ENCODE results near the gene PAQR4.

Gene PAQR4

DNA sequence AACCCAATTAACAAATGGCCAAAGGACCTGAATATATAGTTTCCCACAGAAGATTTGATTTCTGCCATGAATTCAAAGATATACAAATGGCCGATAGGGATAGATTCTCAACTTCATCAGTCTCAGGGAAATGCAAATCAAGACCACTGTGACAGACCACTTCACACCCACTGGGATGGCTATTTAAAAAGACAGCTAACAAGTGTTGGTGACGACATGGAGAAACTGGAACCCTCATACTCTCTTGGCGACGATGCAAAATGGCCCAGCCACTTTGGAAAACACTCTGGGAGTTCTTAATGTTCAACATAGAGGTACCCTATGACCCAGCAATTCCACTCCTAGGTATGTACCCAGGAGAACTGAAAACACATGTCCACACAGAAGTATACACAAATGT, 22.5 kb upstream of the PAQR4 start:
- DNase-seq (ENCODE audit: low spot score), result no peak

DNA sequence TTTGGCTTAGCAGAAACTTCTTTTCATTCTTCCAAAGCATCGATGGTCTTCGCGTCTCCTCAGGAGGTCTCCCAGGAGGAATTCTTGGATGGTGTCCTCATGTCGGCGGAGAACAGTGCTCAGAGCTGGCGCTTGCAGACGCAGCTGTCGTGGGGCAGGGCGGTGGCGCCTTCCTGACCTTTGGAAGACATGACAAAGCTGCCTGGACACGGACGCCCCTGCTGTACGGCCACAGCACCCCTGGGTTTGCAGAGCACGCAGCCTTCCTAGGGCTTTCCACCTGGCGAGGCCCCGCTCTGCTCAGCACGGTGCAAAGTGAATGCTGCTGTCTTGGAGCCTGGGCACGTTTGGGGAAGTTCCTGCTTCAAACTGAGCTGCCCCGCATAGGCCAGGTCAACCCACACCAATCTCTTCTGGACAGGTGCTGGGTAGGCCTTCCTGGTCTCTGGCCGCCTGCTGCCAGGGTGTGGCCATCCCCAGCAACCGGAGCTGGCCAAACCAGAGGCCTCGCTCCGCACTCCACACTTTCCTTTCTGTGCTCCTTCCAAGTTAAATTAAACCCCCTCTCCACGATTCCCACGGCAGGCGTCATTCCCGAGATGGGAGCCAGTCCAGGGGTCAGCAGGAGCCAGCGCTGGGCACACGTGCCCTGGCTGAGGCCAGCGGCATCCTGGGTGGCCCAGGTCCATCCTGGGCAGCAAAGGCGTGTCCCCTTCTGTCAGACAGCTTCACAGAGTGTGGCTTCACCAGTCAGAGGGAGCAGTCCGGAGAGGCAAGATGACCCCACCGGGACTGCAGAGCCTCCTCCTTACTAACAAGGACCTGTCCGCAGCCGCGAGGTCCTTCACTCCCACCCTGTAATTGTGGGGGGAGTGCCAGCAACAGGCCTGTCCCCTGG, 20.1 kb upstream of the PAQR4 start:
- DNase-seq (ENCODE audit: low spot score), result no peak

DNA sequence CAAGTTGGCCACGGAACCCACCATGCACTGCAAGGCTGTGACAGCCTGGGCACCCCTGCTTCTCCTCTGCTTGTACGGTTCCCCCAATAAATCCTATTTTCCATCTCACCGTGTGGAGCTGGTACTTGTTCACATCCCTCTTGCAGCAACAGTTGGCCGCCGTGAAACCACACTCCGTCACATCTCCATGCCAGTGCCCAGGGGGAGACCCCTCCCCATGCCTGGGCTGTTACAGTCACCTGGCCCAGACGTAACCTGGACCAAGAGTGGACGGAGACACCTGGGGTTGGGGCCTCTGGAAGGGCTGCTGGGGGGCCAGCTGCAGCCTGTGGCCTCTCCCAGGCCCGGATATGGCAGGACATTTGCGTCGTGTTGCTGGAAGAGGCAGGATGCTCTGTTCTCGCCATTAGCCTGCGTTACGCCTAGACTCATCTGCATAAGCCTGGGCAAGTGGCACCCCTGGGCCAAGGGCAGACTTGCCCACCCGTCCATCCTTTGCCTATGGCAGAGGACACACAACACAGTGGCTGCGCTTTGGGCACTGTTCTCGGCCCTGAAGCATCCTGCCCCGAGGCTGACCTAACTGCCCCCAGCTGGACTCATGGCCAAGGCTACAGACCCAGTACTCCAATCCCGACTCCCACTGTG, 19.3 kb upstream of the PAQR4 start:
- DNase-seq (ENCODE audit: low spot score), result no peak

DNA sequence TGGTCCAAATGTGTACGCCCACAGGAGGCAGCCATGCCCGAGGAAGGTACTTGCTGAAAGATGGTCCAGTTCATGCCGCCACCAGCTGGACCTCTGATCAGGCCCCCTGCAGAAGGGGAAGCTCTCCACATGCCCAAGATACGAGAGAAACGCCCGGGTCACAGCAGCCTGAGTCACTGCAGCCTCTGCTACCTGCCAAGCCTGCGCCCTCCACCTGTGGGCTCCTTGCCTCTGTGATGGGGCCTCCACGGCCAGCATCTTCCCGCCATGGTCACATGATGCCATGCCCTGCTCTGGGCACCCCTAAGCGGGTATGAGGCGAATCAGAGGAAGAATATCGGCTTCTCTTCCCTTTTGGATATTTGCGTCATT, 18.8 kb upstream of the PAQR4 start:
- DNase-seq (ENCODE audit: low spot score), result no peak

DNA sequence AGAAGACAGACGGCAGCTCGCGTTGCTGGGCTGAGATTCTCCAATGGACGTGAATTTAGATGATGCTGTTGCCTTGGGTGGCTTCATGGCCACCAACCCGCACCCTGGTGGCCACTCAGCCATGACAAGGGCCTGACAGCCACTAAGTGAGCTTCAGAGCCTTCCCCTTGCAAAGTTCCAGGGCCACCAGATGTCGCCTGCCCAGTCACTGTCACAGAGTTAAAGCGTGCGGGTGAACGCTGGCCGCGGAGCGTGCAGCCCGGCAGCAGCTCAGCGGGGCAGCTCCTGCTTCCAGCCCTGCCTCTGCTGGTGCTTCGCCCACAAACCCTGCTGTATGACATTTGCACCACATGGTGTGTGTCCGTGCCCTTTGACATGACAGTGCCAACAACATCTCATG, 18.4 kb upstream of the PAQR4 start:
- DNase-seq (ENCODE audit: low spot score), result no peak

DNA sequence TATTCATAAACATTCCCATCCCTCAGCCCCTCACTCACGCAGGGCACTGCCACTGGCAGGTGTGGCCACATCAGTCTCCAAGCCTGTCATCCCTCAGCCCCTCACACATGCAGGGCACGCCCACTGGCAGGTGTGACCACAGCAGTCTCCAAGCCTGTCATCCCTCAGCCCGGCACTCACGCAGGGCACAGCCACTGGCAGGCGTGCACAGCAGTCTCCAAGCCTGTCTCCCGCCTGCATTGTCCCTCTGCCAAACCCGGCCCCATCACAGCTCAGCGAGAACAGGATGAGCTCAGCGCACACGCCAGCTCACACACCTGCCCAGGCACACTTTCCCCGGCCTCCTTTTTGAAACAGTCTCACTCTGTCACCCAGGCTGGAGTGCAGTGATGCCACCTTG, 16.5 kb upstream of the PAQR4 start:
- DNase-seq (ENCODE audit: low spot score), result no peak

DNA sequence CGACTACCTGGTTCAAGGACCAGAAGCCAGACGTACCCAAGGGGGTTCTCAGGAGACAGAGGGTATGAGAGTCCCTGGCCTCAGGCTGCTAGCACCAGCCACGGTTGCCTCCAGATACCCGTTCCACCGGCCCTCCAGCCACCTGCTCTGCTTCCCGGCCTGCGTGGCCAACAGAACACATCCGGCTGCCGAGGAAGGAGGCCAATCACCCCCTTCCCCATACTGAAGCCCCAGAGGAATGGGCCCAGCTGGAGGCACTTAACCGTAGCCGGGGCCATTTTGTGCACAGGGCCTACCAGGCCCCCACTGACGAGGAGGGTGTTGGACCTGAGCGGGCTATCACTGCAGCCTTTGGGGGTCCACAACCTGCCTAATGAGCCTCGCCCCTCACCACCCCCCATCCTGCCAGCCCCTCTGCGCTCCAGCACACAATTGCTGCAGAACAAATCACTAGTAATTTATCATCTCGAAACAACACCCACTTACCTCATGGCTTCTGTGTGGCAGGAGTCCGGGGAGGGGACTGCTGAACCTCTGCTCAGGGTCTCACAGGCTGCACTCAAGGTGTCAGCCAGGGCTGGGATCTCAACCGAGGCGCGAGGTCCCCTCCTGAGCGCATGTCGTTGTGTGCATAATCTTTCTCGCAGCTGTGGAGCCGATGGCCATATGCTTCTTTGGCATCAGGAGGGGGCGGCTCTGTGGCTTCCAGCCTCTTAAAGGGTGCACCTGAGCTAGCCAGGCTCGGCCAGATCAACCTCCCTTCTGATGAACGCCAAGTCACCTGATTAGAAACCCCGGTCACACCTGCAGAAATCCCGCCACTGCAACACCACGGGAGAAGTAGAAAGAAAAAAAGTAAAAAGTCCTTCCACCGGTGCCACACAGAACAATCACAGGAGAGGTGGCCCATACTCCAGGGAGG, 15.2 kb upstream of the PAQR4 start:
- DNase-seq (ENCODE audit: low spot score), result no peak

DNA sequence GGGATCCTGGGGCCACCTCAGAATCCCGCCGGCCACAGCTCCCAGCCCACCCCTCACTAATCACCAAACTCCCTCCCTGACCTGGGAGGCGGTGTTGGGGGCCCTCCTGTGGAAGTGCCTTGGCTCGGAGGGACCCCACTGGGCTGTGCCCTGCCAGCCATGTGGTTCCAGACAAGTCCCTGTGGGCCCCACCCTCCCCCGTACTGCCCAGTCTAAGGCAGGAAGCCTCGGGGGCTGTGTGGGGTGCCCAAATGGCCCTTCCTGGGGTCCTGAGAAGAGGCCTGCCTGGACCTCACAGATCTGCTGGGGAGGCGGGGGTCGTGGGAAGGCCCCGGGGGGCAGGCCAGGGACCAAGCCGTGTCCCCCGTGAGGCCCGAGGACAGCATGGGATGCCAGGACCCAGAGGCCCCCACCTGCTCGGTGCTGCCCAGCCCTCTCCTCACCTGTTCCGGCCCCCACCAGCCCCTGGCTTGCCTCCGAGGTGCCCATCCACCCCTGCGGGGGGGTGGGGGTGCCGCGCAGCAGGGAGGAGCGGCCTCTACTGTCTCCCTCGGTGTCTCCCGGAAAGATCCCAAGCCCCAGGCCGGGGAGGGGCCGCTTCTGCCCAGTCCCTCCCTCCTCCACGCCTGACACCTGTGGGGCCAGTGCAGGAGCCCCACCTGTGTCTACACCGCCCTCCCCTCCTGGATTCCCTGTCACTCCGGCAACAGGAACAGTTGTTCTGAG, 14.3 kb upstream of the PAQR4 start:
- no peak for DNase-seq (ENCODE audit: low spot score)

DNA sequence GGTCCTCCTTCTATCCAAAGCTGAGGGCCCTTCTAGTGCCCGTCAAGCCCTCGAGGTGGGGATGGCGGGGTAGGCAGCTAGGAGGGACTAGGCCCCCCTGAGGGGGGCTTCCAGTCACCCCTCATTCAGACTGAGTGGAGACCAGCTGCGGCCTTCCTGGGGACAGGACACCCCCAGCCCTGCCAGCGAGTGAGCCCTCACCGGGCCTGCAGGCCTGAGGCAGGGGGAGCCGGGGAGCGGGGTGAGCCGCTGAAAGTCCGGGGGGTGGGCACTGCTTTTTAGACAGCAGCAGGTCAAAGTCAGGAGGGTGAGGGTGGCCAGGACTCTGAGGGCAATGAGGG, 13.7 kb upstream of the PAQR4 start:
- no peak for DNase-seq (ENCODE audit: low spot score)

DNA sequence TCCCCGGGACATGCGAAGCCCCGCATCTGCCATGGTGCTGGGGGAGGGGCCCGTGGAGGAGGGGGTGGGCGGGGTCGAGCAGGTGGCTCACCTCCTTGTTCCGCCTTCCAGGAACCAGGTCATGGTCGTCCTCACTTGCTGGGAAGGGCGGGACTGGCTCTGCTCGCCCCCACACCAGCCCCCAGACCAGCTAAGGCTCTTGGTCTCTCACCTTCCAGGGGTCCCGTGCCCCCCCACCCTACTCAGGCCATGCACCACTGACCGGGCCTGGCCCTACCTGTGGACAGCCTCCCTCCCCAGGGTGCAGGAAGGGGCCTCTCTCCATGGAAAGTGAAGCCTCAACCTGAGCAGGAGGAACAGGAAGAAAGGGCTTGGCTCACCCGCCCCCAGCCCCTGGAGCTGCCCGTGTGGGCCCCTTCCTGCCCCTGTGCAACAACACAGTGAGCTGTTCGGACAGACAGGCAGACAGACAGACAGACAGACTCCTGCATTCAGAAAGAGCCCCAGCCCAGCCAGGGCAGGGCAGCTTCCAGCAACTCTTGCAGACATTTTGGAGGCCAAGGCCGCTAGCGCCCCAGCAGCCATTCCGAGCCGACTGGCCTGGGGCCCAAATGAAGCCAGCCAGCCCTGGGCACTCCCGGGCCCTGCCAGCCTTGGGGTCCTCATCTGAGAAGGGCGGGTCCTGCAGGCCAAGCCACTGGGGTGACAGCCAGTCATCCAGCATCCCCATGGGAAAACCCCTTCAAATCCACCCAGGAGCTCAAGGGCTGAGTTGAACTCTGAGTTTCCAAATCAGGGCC, 13.2 kb upstream of the PAQR4 start:
- DNase-seq (ENCODE audit: low spot score), result no peak

DNA sequence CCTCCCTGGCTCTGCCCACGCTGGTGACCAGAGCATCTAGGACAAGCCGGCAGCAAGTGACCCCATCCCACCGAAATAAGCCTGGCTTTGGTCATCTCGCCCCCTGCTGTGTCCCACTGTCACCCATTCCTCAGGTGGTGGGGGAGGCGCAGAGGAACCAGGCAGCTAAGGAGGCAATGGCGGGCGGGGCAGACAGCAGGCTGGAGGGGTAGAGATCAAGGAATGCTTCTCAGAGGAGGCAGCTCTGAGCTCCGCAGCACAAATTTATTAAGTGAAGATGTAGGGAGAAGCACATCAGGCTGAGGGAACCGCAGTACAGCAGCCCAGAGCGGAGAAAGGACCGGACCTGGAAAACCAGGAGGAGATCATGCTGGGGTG, 12.6 kb upstream of the PAQR4 start:
- no peak for DNase-seq (ENCODE audit: low spot score)

DNA sequence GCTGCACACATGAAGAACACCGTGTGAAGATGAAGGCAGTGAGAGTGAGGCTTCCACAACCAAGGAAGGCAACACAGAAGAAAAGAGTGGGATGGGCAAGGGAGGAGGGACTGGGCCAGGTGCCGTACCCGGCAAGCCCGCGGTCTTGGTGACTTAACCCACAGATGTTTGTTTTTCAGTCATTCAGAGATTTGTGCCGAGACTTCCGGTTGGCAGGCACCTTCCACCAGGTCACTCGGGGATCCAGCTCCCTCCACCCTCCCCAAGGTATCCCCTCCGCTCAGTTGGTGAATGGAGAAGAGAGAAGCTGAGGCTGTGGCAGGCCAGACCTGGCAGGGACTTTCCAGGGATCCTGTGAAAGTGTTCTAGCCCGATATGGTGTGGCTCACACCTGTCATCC, 9.9 kb upstream of the PAQR4 start:
- DNase-seq (ENCODE audit: low spot score), result no peak

DNA sequence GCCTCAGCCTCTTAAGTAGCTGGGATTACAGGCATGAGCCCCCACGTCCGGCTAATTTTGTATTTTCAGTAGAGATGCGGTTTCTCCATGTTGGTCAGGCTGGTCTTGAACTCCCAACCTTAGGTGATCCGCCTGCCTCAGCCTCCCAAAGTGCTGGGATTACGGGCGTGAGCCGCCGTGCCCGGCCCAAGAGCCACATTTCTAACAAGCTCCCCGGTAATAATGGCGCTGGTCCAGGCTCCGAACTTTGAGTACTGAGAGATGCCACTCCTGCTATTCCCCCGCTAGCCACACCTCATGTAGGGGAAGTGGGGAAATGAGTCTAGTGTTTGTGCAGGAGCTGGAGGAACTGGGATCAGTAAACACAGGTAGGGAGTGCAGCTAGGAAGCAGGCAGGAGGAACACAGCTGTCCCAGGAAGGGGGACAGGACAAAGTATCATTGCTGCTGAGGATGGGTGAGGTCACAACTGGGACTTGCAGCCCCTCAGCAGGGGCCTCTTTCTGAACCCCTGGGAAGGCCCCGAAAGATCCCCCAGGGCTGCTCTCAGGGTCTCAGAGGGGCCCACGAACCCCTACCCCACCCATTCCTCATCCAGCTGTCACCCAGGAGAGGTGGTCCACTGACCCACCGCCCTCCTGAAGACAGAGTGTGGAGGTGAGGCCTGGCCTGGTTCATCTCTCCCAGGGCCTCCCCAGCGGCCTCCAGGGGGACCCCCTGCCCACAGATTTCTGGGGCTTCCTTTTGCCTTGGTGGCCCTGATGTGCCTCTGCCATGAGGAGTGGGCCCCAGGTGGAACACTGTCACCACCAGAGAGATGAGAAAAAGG, 8.8 kb upstream of the PAQR4 start:
- DNase-seq (ENCODE audit: low spot score), result no peak

DNA sequence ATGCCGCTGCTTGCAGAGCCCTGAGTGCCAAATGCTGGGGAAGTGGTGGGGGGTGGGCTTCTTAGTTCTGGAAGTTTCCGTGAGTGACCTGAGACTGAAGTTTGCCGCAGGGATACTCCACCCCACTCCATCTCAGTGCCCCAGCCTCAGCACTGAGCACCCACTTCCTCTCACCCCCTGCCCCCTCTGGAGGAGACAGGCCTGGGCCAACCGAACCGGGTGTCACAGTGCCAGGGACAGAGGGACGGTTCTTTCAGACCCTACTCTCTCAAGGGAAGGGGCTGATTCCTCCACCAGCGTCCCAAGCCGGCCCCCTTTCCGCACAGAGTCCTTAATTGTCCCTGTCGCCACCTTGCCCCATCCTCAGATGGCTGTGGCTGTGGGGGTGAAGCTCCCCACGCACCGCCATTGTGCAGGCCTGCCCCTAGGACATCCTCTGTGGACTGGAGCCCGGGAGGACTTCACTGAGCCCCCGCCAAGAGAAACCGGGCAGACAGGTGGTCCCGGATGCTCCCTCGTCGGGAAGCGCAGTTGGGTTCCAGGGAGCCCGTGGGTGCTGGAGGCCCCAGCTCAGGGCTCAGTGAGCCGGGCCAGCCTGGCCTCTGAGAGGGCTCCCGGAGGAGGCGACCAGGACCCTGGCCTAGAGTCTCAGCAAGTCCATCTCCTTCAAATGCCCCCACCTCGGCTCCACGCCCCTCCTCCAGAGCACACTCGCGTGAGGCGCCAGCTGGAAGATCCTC, 6.6 kb upstream of the PAQR4 start:
- no peak for DNase-seq (ENCODE audit: low spot score)

DNA sequence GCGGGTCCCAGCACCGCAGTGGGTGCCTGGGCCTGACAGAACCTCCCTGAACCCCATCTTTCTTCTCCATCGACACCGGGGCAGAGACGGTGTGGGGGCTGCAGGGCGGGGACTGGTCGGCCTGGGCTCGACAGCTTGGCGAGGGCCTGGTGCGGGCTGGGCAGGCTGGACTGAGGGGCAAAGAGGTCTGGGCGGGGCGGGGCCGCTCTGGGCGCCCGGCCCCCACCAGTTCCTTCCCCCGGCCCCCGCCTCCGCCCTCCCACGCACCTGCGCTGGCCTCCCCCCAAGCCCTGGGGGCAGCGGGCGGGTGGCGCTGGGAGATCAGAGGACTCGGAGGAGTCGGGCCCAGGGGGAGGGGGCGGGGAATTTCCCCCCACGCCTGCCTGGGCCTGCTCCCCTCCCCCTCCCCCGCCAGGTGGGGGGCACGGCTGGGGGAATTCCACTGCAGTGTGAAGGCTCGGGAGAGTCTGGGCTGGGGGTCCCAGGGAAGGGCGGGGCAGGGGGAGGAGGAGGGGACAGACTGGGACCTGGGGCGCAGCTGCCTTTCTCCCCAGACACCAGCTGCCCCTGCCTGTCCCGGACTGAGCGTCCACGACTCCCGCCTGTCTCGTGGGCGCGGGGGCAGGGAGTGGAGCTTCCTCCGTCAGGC, 6.0 kb upstream of the PAQR4 start:
- DNase-seq (ENCODE audit: low spot score), result no peak

DNA sequence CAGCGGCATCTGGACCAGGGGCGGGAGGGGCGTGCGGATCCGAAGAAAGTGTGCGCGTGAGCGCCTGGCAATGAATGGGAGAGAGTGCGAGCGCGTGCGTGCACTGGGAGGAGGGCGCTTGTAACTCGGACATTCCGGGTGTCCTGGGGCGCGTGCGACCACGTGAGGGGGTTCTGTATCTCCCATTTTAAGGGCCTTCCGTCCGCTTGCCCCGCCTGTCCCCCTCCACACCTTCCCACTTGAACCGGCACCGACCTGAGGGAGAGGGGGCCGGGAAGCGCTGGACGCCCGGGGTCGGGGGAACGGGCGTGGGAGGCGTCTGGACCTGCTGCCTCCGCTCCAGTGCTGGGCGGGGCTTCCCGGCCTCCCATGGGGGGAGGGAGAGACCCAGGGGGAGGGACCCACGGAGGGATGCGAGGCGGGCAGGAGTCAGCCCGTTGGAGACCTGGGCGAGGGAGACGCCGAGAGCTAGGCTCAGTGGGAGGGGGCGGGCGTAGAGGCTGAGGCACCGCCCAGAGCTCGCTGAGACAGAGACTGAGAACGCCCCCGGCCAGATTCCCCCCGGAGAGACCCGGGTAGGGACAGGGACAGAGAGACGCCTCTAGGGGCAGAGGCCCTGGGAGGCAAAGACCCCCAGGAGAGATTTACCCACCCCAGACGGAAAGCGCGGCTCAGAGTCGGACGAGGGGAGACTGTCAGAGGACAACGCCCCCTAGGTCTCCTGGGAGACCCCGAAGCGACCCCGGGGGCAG, 5.2 kb upstream of the PAQR4 start, which contains the start of gene KREMEN2:
Gene KREMEN2, plus strand, starts transcription at position 553 of the 752 bp plus-strand sequence. CDS start 246 bp downstream, outside the sequence.
- DNase-seq (ENCODE audit: low spot score), result peak; percentile 61

DNA sequence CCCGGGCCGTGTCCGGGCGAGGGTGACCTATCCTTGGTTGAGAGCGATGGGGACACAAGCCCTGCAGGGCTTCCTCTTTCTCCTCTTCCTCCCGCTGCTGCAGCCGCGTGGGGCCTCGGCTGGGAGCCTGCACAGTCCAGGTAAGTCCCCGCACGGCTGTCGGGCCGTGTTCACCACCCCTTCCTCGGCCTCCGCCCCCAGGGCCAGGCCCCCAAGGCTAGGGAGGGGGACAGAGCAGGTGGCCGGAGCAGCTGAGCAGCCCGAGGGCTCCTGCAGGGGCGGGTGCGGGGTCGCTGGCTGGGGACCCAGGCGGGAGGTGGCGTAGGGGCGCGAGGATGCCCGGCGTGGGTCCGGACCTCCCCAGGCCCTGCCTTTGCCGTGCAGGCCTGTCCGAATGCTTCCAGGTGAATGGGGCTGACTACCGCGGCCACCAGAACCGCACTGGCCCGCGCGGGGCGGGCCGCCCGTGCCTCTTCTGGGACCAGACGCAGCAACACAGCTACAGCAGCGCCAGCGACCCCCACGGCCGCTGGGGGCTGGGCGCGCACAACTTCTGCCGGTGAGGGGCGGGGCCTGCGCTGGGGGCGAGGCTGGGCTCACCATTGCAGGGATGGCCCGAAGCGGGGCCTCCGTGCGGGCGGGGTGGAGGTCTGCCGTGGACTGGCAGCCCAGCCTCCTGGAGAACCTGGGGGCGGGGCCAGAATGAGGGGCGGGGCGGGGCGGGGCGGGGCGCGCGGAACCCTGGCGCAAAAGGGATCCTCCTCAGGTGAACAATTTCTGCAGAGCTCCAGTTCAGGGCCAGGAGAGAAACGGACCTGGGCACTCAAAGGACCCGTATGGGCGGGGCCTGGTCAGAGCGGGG, 4.4 kb upstream of the PAQR4 start:
- peak; percentile 62 for DNase-seq (ENCODE audit: low spot score)

Data from AG08396 (cell line).